Measurements from ENCODE around the gene PDCD1.
A peak's percentile ranks its signal among the peaks of the same experiment; 100 is the strongest.

The PDCD1 gene

DNA sequence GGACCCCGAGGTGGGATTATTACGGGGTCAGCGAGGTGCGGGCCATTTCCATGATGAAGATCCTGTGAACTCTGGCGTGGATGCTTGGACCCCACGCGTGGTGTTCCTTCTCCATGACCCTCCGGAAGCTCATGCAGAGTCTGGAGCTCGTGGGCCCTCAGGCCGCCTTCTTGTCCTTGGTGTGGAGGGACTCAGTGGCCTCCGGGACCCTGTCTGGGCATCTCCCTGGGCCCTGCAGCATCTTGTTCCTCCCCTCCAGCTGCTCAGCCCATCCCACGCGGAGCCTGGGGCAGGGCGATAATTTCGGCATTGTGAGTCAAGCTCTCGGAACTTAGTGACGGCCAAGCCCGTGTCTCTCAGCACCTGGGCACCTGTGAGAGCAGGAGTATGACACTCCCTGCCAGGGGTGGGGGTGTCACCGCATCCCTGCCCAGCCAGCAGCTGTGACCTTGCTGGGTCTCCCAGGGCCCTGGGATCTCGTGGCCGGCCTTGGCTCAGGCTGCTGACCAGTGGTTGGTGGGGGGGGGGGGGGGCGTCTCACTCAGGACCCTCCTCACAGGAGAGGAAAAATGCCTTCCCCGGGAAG, 35.5 kb upstream of the PDCD1 start:
- Histone ChIP-seq H3K4me3 (no peak overlapping the region), H3K27ac (0 out of 22 replicates have a peak overlapping the region, but pooled peaks of 1 of the 11 experiments have one; percentile 60), H3K4me1 (peaks cover 6 to 76% (median 44%) of the 10 kb centered on the region in 10 experiments), H3K27me3 (no peaks in the 10 kb centered on the region), H3K9me3 (replicated peaks in 1 of 11) (peaks cover 0 to 8% (median 0%) of the 10 kb centered on the region in 11 experiments; a peak in 5 of 22 replicates), H3K4me2 (no peak overlapping the region), H3K9ac (no peak overlapping the region), H4K20me1 (peaks cover 0 to 89% (median 81%) of the 10 kb centered on the region in 11 experiments; a peak in 18 of 22 replicates), H3K36me3 (peaks cover 0 to 54% (median 30%) of the 10 kb centered on the region in 11 experiments; a peak in 17 of 22 replicates)
- TF ChIP-seq Cebpa-rat (IDR thresholded peaks at IDR 0.05), result no peak

DNA sequence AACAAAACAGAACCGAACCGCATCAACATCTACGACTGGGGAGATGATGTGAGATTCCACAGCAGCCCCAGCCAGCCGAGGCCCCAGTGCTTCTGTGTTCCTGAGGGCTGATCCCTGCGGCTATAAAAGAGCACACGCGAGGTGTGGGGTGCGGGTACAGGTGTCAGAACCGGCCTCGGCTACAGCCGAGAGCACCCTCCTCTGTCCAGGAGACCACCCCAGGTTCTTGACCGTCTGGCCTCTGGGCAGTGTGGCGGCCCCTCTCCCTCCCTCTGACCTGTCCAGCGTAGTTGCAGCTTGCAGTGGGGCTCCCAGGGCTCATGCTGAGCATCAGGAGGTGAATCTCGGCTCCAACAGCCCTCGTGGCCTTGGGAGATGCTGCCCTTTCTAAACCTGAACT, 34.6 kb upstream of the PDCD1 start:
- Histone ChIP-seq H3K4me1 (peaks cover 0 to 72% (median 35%) of the 10 kb centered on the region in 10 experiments; a peak in 16 of 20 replicates), H4K20me1 (peaks cover 0 to 80% (median 72%) of the 10 kb centered on the region in 11 experiments; a peak in 18 of 22 replicates), H3K36me3 (peaks cover 0 to 58% (median 34%) of the 10 kb centered on the region in 11 experiments; a peak in 17 of 22 replicates), H3K4me2 (no peak overlapping the region), H3K27me3 (no peaks in the 10 kb centered on the region), H3K27ac (no peak overlapping the region), H3K9me3 (replicated peaks in 1 of 11) (peaks cover 0 to 13% (median 2%) of the 10 kb centered on the region in 11 experiments; a peak in 7 of 22 replicates), H3K4me3 (no peak overlapping the region), H3K9ac (no peak overlapping the region)
- TF ChIP-seq Cebpa-rat (IDR thresholded peaks at IDR 0.05), result no peak

GRCh38 chr2:241892299-241893137, 33.8 kb upstream of the PDCD1 start:
- Histone ChIP-seq H3K4me3 (no peak overlapping the region), H3K9me3 (replicated peaks in 1 of 11) (peaks cover 0 to 13% (median 2%) of the 10 kb centered on the region in 11 experiments; a peak in 7 of 22 replicates), H3K27ac (0 out of 22 replicates have a peak overlapping the region, but pooled peaks of 1 of the 11 experiments have one; percentile 10), H3K9ac (no peak overlapping the region), H4K20me1 (peaks cover 0 to 72% (median 64%) of the 10 kb centered on the region in 11 experiments; a peak in 18 of 22 replicates), H3K4me1 (peaks cover 0 to 66% (median 32%) of the 10 kb centered on the region in 10 experiments; a peak in 15 of 20 replicates), H3K4me2 (no peak overlapping the region), H3K27me3 (no peaks in the 10 kb centered on the region), H3K36me3 (peaks cover 0 to 52% (median 31%) of the 10 kb centered on the region in 11 experiments; a peak in 17 of 22 replicates)
- no peak for TF ChIP-seq Cebpa-rat (IDR thresholded peaks at IDR 0.05)

DNA sequence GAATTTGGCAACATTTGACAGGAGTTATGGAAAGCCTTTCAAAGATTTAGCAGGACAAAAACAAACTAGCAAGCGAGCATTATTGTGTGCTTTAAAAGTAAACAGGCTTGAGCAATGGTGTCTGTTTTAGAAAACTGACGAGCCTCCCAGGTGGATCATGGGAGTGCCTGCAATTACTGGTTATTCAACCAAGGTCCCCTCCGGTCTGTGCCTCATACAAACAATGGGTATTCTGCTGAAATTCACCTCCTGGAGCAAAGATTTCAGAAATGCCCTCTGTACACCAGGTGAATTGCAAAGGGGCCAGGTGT, 33.2 kb upstream of the PDCD1 start:
- Histone ChIP-seq H3K4me2 (0 out of 22 replicates have a peak overlapping the region, but pooled peaks of 1 of the 11 experiments have one; percentile 15), H3K4me3 (no peak overlapping the region), H3K9ac (no peak overlapping the region), H3K27ac (peak overlapping the region in 1 of 11 experiments; percentile 10; a peak in 1 of 22 replicates), H3K27me3 (peaks cover 0 to 4% (median 0%) of the 10 kb centered on the region in 11 experiments; a peak in 1 of 22 replicates), H3K9me3 (replicated peaks in 1 of 11) (peaks cover 0 to 19% (median 6%) of the 10 kb centered on the region in 11 experiments; a peak in 12 of 22 replicates), H3K4me1 (peaks cover 0 to 66% (median 33%) of the 10 kb centered on the region in 10 experiments; a peak in 17 of 20 replicates), H4K20me1 (peaks cover 0 to 71% (median 64%) of the 10 kb centered on the region in 11 experiments; a peak in 20 of 22 replicates), H3K36me3 (peaks cover 0 to 51% (median 29%) of the 10 kb centered on the region in 11 experiments; a peak in 18 of 22 replicates)
- no peak for TF ChIP-seq Cebpa-rat (IDR thresholded peaks at IDR 0.05)

- no peak for TF ChIP-seq Cebpa-rat (IDR thresholded peaks at IDR 0.05)
- no peak overlapping the region; a peak in 1 of 22 replicates for H3K27ac ChIP-seq
- H3K4me1 ChIP-seq, result peaks cover 4 to 69% (median 38%) of the 10 kb centered on the region in 10 experiments; a peak in 19 of 20 replicates
- no peak overlapping the region for H3K9ac ChIP-seq
- peaks cover 0 to 6% (median 0%) of the 10 kb centered on the region in 11 experiments; a peak in 1 of 22 replicates for H3K27me3 ChIP-seq
- H3K4me3 ChIP-seq, result no peak overlapping the region
- peaks cover 4 to 75% (median 67%) of the 10 kb centered on the region in 11 experiments; a peak in 20 of 22 replicates for H4K20me1 ChIP-seq
- H3K9me3 ChIP-seq (replicated peaks in 1 of 11), result peaks cover 0 to 21% (median 6%) of the 10 kb centered on the region in 11 experiments; a peak in 12 of 22 replicates
- H3K4me2 ChIP-seq, result peak overlapping the region in 3 of 11 experiments; percentile 15 to 28 (median 15); a peak in 3 of 22 replicates
- peaks cover 0 to 53% (median 29%) of the 10 kb centered on the region in 11 experiments; a peak in 18 of 22 replicates for H3K36me3 ChIP-seq
Measured at GRCh38 chr2:241891315-241891987, 32.8 kb upstream of the PDCD1 start.

DNA sequence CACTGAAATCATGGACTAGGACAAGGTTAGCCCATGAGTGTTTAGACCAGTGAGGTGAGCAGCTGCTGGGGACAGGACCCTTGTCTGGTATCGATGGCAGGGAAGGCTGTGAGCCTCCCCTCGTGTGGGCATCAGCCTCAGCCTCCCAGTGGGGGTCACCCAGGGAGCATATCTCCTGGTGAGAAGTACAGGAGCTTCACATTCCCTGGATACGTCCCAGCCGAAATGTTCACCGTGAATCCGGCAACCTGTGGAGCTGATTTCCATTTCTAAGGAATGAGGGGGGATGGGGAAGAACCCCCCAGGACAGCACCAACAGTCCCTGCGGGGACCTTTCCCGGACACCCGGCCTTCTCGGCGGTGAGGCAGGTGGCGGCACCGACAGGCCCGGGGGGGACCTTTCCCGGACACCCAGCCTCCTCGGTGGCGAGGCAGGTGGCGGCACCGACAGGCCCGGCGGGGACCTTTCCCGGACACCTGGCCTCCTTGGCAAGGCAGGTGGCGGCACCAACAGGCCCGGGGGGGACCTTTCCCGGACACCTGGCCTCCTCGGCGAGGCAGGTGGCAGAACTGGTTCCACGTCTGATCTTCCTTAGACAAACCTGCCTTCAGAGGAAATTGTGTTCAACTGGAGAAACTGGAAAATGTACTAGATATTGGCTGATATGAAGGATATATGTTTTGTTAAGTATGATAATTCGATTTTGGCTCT, 32.0 kb upstream of the PDCD1 start:
- H3K9ac ChIP-seq, result no peak overlapping the region
- H3K9me3 ChIP-seq (replicated peaks in 1 of 11), result peaks cover 0 to 21% (median 6%) of the 10 kb centered on the region in 11 experiments; a peak in 12 of 22 replicates
- H3K4me1 ChIP-seq, result peaks cover 12 to 72% (median 40%) of the 10 kb centered on the region in 10 experiments
- no peak overlapping the region; a peak in 1 of 22 replicates for H3K27ac ChIP-seq
- H3K27me3 ChIP-seq, result peaks cover 0 to 6% (median 0%) of the 10 kb centered on the region in 11 experiments; a peak in 1 of 22 replicates
- H3K4me2 ChIP-seq, result peak overlapping the region in 5 of 11 experiments; percentile 6 to 28 (median 18); a peak in 4 of 22 replicates
- TF ChIP-seq Cebpa-rat (IDR thresholded peaks at IDR 0.05), result no peak
- peaks cover 0 to 53% (median 29%) of the 10 kb centered on the region in 11 experiments; a peak in 18 of 22 replicates for H3K36me3 ChIP-seq
- H4K20me1 ChIP-seq, result peaks cover 9 to 77% (median 70%) of the 10 kb centered on the region in 11 experiments; a peak in 20 of 22 replicates
- no peak overlapping the region for H3K4me3 ChIP-seq

DNA sequence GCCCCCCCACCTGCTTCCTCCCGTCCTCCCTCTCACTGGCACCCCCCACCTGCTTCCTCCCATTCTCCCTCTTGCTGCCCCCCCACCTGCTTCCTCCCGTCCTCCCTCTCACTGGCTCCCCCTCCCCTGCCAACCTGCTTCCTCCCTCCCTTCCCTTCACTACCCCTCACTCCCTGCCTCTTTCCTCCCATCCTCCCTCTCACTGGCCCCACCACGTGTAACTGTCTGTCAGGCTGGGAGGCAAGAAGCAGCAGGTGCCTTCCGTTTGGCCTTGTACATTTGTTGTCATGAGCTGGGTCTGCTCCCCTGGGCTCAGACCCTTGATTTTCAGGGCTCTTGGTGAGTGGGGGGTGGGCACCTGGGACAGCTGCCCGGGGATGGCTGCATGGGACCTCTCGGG, 29.9 kb upstream of the PDCD1 start:
- H3K27me3 ChIP-seq, result peaks cover 0 to 6% (median 0%) of the 10 kb centered on the region in 11 experiments; a peak in 1 of 22 replicates
- H3K27ac ChIP-seq, result peak overlapping the region in 1 of 11 experiments; percentile 22; a peak in 1 of 22 replicates
- peak overlapping the region in 5 of 11 experiments; percentile 26 to 54 (median 33); a peak in 4 of 22 replicates for H3K4me2 ChIP-seq
- peaks cover 0 to 67% (median 40%) of the 10 kb centered on the region in 11 experiments; a peak in 18 of 22 replicates for H3K36me3 ChIP-seq
- H4K20me1 ChIP-seq, result peaks cover 9 to 64% (median 58%) of the 10 kb centered on the region in 11 experiments; a peak in 20 of 22 replicates
- TF ChIP-seq Cebpa-rat (IDR thresholded peaks at IDR 0.05), result no peak
- H3K4me3 ChIP-seq, result no peak overlapping the region
- no peak overlapping the region for H3K9ac ChIP-seq
- peaks cover 0 to 21% (median 6%) of the 10 kb centered on the region in 11 experiments; a peak in 13 of 22 replicates for H3K9me3 ChIP-seq (replicated peaks in 1 of 11)
- peaks cover 16 to 77% (median 56%) of the 10 kb centered on the region in 10 experiments for H3K4me1 ChIP-seq
